T-cell (primary cell): ENCODE measurements around the gene SELENOV. TPM values are rescaled to one million over a fixed set of nuclear protein-coding genes. Genes with fewer than 3 reads are reported as not detected.

Experiments
- ATAC-seq, 4 experiments: fragments of 200-7000 bp in 3 of 4; fragments of 150-1000 bp in 1 of 4; cut with Tn5 transposase; replicated peaks in 1 of 4; 1 replicate in 3 of 4; 2 replicates in 1 of 4; pipeline ENCODE4 v1.10.0; 2021; ENCODE audit warnings: moderate library complexity in 3 of 4, mild to moderate bottlenecking in 2 of 4, moderate number of reproducible peaks in 1 of 4
- CTCF ChIA-PET, 2 donors: fragments of 300-600 bp; sonication (Branson Sonifier 250); formaldehyde crosslinking; loops; one replicate each; lab custom pipeline; 2022; ENCODE audit warnings: antibody characterized with exemption in 2 of 2; lab: Charles Lee
- POLR2A ChIA-PET, 2 donors: fragments of 300-600 bp; sonication (Branson Sonifier 250); formaldehyde crosslinking; loops; one replicate each; lab custom pipeline; 2022; ENCODE audit warnings: antibody characterized with exemption in 2 of 2; lab: Charles Lee
- DNase-seq, 35 experiments: peaks; one replicate each; pipeline versions ENCODE4 v3.0.0 to v3.0.0-alpha.2; 2013 to 2023
- H3K27ac ChIP-seq: one replicate; pipeline ENCODE4 v1.5.1; 2013; ENCODE audit warnings: low read length
- H3K27me3 ChIP-seq, 2 experiments: replicated peaks in 1 of 2; 1 replicate in 1 of 2; 2 replicates in 1 of 2; pipeline versions ENCODE4 v1.6.1 to v1.7.0; 2013; ENCODE audit warnings: low read length in 1 of 2, mixed read lengths in 1 of 2; ENCODE audit not compliant: control insufficient read depth in 2 of 2, insufficient read depth in 2 of 2; ENCODE audit errors: extremely low read depth in 1 of 2
- H3K36me3 ChIP-seq, 2 donors: 1 replicate in 1 of 2; 2 replicates in 1 of 2; pipeline versions ENCODE4 v1.6.1 to v1.7.0; 2013; ENCODE audit warnings: low read length in 1 of 2; ENCODE audit not compliant: control insufficient read depth in 2 of 2, insufficient read depth in 1 of 2; ENCODE audit errors: extremely low read depth in 1 of 2
- H3K4me1 ChIP-seq, 2 experiments: 1 replicate in 1 of 2; 2 replicates in 1 of 2; pipeline versions ENCODE4 v1.6.1 to v1.7.0; 2013; ENCODE audit warnings: low read length in 2 of 2, mixed read lengths in 1 of 2; ENCODE audit not compliant: insufficient read depth in 2 of 2, control insufficient read depth in 1 of 2; ENCODE audit errors: extremely low read depth in 1 of 2
- H3K4me3 ChIP-seq, 2 donors: 1 replicate in 1 of 2; 2 replicates in 1 of 2; pipeline versions ENCODE4 v1.5.1 to v1.7.0; 2013; ENCODE audit warnings: mild to moderate bottlenecking in 2 of 2, low read length in 1 of 2, moderate library complexity in 1 of 2; ENCODE audit not compliant: control insufficient read depth in 1 of 2; ENCODE audit errors: extremely low read depth in 1 of 2
- H3K9me3 ChIP-seq: 2 replicates; pipeline ENCODE4 v1.7.0; 2013
- H3K27ac Mint-ChIP-seq, 2 donors: one replicate each; pipeline ENCODE4 v1.8.0; 2020 to 2021; ENCODE audit warnings: mild to moderate bottlenecking in 2 of 2, mixed read lengths in 2 of 2
- H3K27me3 Mint-ChIP-seq, 2 donors: one replicate each; pipeline ENCODE4 v1.8.0; 2021 to 2022; ENCODE audit warnings: mixed read lengths in 2 of 2
- H3K36me3 Mint-ChIP-seq: one replicate; pipeline ENCODE4 v1.8.0; 2021; ENCODE audit warnings: mixed read lengths
- H3K4me1 Mint-ChIP-seq, 3 donors: one replicate each; pipeline ENCODE4 v1.8.0; 2020 to 2022; ENCODE audit warnings: mixed read lengths in 3 of 3, mild to moderate bottlenecking in 1 of 3
- H3K4me3 Mint-ChIP-seq, 3 donors: one replicate each; pipeline ENCODE4 v1.8.0; 2020 to 2022; ENCODE audit warnings: mild to moderate bottlenecking in 3 of 3, mixed read lengths in 3 of 3, moderate library complexity in 3 of 3
- H3K9me3 Mint-ChIP-seq, 3 donors: one replicate each; pipeline ENCODE4 v1.8.0; 2020 to 2022; ENCODE audit warnings: mixed read lengths in 3 of 3
- WGBS: methylation state at CpG from one replicate; pipeline ENCODE4 v1.1.5; 2013; ENCODE audit warnings: missing lambda C conversion rate; ENCODE audit not compliant: insufficient coverage; 5-methylcytosine and 5-hydroxymethylcytosine counted together
- total RNA-seq, 35 experiments: library from RNA in 6 of 35; stranded (reverse) in 6 of 35; fragments of 120-200 nt in 1 of 35; gene quantifications; one replicate each; pipeline versions ENCODE4 v1.2.1 to v1.2.4 and lab custom pipeline; 2013 to 2026

SELENOV gene
- total RNA-seq, 5 donors from 2014 or later (not counting 1 experiment from before 2014, with no cell fraction given): not detected

GRCh38 chr19:39509233-39509632 lies 5.7 kb upstream of the SELENOV start:
- no CpG with 5 or more reads among the region's 2 CpGs for WGBS
- CTCF ChIA-PET: no interaction called here
- no peak overlapping the region for H3K4me3 Mint-ChIP-seq

GRCh38 chr19:39512988-39513387 lies 2.0 kb upstream of the SELENOV start:
- Mint-ChIP-seq H3K4me3 (no peak overlapping the region), H3K27ac (no peak overlapping the region), H3K9me3 (no peaks in the 10 kb centered on the region), H3K36me3 (no peaks in the 10 kb centered on the region), H3K27me3 (peaks cover 41 to 61% of the 10 kb centered on the region in 2 donors), H3K4me1 (peaks cover 14 to 19% (median 17%) of the 10 kb centered on the region in 3 donors)
- no peaks in the 10 kb centered on the region for H3K9me3 ChIP-seq
- POLR2A ChIA-PET: no interaction called here
- no peak overlapping the region for H3K27ac ChIP-seq
- ATAC-seq (no peak), DNase-seq (no peak)
- H3K36me3 ChIP-seq: no peaks in the 10 kb centered on the region
- peaks cover 13 to 73% of the 10 kb centered on the region in 2 experiments for H3K27me3 ChIP-seq
- 17% methylated on average over 1 of the region's 2 CpGs for WGBS
- CTCF ChIA-PET: no interaction called here
- H3K4me1 ChIP-seq: peaks cover 6 to 17% of the 10 kb centered on the region in 2 experiments
- H3K4me3 ChIP-seq: no peak overlapping the region

More at GRCh38 chr19:39509233-39509632, 5.7 kb upstream of the SELENOV start:
- no peak for DNase-seq
- Histone ChIP-seq H3K4me1 (peaks cover 0 to 17% of the 10 kb centered on the region in 2 experiments), H3K4me3 (no peak overlapping the region), H3K9me3 (no peaks in the 10 kb centered on the region), H3K36me3 (no peaks in the 10 kb centered on the region), H3K27me3 (peaks cover 6 to 72% of the 10 kb centered on the region in 2 experiments), H3K27ac (no peak overlapping the region)
- POLR2A ChIA-PET: no interaction called here
- peaks cover 12 to 23% (median 18%) of the 10 kb centered on the region in 3 donors for H3K4me1 Mint-ChIP-seq
- H3K27ac Mint-ChIP-seq: no peak overlapping the region
- no peaks in the 10 kb centered on the region for H3K9me3 Mint-ChIP-seq
- H3K27me3 Mint-ChIP-seq: peaks cover 47 to 64% of the 10 kb centered on the region in 2 donors
- no peaks in the 10 kb centered on the region for H3K36me3 Mint-ChIP-seq
- no peak for ATAC-seq

GRCh38 chr19:39515551-39516191 lies 732 bp downstream of the SELENOV start:
- Mint-ChIP-seq H3K4me3 (peak overlapping the region; percentile 67 to 83 (median 75)), H3K27me3 (peaks cover 31 to 49% of the 10 kb centered on the region in 2 donors), H3K36me3 (no peaks in the 10 kb centered on the region), H3K4me1 (peaks cover 13 to 15% (median 14%) of the 10 kb centered on the region in 3 donors), H3K9me3 (no peaks in the 10 kb centered on the region), H3K27ac (no peak overlapping the region)
- ChIA-PET POLR2A (no interaction called here), CTCF (interaction anchor here in 1 of 2 donors (0.8 kb wide), 1 partner anchor 17 kb away, joined by 3 read pairs; the partner anchor contains the start of gene EID2B)
- 9% methylated on average over 31 of the region's 44 CpGs for WGBS
- no peaks in the 10 kb centered on the region for H3K9me3 ChIP-seq
- peaks cover 10 to 74% of the 10 kb centered on the region in 2 experiments for H3K27me3 ChIP-seq
- ATAC-seq (peak; percentile 36 to 72 (median 58)), DNase-seq (peak in 7 of 35 experiments; percentile 11 to 37 (median 25))
- H3K36me3 ChIP-seq: no peaks in the 10 kb centered on the region
- peaks cover 6 to 17% of the 10 kb centered on the region in 2 experiments for H3K4me1 ChIP-seq
- H3K4me3 ChIP-seq: peak overlapping the region; percentile 35 to 63
- no peak overlapping the region for H3K27ac ChIP-seq

GRCh38 chr19:39516270-39516669 lies 1.3 kb downstream of the SELENOV start:
- WGBS: 46% methylated on average over 4 of the region's 6 CpGs

GRCh38 chr19:39517432-39517831 lies 2.5 kb downstream of the SELENOV start:
- ChIA-PET POLR2A (no interaction called here), CTCF (interaction anchor here in 1 of 2 donors (0.7 kb wide), 1 partner anchor 626 kb away, joined by 8 read pairs; no protein-coding TSS in a partner anchor)
- Mint-ChIP-seq H3K9me3 (no peaks in the 10 kb centered on the region), H3K27ac (peak overlapping the region in 1 of 2 donors; percentile 1), H3K36me3 (no peaks in the 10 kb centered on the region), H3K4me3 (peak overlapping the region in 1 of 3 donors; percentile 26), H3K4me1 (peaks cover 13 to 15% (median 14%) of the 10 kb centered on the region in 3 donors), H3K27me3 (peaks cover 26 to 44% of the 10 kb centered on the region in 2 donors)
- Histone ChIP-seq H3K36me3 (no peaks in the 10 kb centered on the region), H3K4me3 (no peak overlapping the region), H3K27ac (no peak overlapping the region), H3K27me3 (peaks cover 10 to 61% of the 10 kb centered on the region in 2 experiments), H3K4me1 (peaks cover 6 to 17% of the 10 kb centered on the region in 2 experiments), H3K9me3 (no peaks in the 10 kb centered on the region)
- WGBS: 63% methylated on average over 3 of the region's 3 CpGs
- no peak for ATAC-seq
- DNase-seq: no peak

More at GRCh38 chr19:39516270-39516669, 1.3 kb downstream of the SELENOV start:
- peaks cover 6 to 17% of the 10 kb centered on the region in 2 experiments for H3K4me1 ChIP-seq
- ATAC-seq (no peak), DNase-seq (no peak)
- peak overlapping the region; percentile 65 to 83 (median 67) for H3K4me3 Mint-ChIP-seq
- no peak overlapping the region for H3K4me3 ChIP-seq
- no peaks in the 10 kb centered on the region for H3K36me3 ChIP-seq
- ChIA-PET POLR2A (interaction anchor here in 1 of 2 donors (0.7 kb wide), 1 partner anchor 752 kb away, joined by 4 read pairs; no protein-coding TSS in a partner anchor), CTCF (interaction anchor here in 1 of 2 donors (0.8 kb wide), 1 partner anchor 17 kb away, joined by 3 read pairs; the partner anchor contains the start of gene EID2B)
- no peaks in the 10 kb centered on the region for H3K36me3 Mint-ChIP-seq
- H3K27ac Mint-ChIP-seq: no peak overlapping the region
- H3K27me3 Mint-ChIP-seq: peaks cover 31 to 49% of the 10 kb centered on the region in 2 donors
- H3K9me3 Mint-ChIP-seq: no peaks in the 10 kb centered on the region
- no peaks in the 10 kb centered on the region for H3K9me3 ChIP-seq
- H3K27me3 ChIP-seq: peaks cover 10 to 73% of the 10 kb centered on the region in 2 experiments
- H3K4me1 Mint-ChIP-seq: peaks cover 13 to 15% (median 14%) of the 10 kb centered on the region in 3 donors
- H3K27ac ChIP-seq: no peak overlapping the region

- Mint-ChIP-seq H3K4me3 (no peak overlapping the region), H3K4me1 (peaks cover 13 to 15% (median 14%) of the 10 kb centered on the region in 3 donors), H3K27ac (no peak overlapping the region), H3K9me3 (no peaks in the 10 kb centered on the region), H3K36me3 (no peaks in the 10 kb centered on the region), H3K27me3 (peaks cover 25 to 38% of the 10 kb centered on the region in 2 donors)
- H3K27me3 ChIP-seq: peaks cover 10 to 52% of the 10 kb centered on the region in 2 experiments
- ATAC-seq (no peak), DNase-seq (no peak)
- no peaks in the 10 kb centered on the region for H3K9me3 ChIP-seq
- WGBS: no CpG with 5 or more reads among the region's 5 CpGs
- H3K36me3 ChIP-seq: no peaks in the 10 kb centered on the region
- H3K27ac ChIP-seq: no peak overlapping the region
- no peak overlapping the region for H3K4me3 ChIP-seq
- peaks cover 6 to 17% of the 10 kb centered on the region in 2 experiments for H3K4me1 ChIP-seq
- ChIA-PET POLR2A (no interaction called here), CTCF (no interaction called here)
Observed at GRCh38 chr19:39518458-39518857, 3.5 kb downstream of the SELENOV start.
